ENCODE data around the gene RAD50.
"Not testable (repeated sequence)": the region's sequence is repeated elsewhere in the genome, so short reads cannot be mapped to it uniquely, and the experiment has no call there.

Gene RAD50

DNA sequence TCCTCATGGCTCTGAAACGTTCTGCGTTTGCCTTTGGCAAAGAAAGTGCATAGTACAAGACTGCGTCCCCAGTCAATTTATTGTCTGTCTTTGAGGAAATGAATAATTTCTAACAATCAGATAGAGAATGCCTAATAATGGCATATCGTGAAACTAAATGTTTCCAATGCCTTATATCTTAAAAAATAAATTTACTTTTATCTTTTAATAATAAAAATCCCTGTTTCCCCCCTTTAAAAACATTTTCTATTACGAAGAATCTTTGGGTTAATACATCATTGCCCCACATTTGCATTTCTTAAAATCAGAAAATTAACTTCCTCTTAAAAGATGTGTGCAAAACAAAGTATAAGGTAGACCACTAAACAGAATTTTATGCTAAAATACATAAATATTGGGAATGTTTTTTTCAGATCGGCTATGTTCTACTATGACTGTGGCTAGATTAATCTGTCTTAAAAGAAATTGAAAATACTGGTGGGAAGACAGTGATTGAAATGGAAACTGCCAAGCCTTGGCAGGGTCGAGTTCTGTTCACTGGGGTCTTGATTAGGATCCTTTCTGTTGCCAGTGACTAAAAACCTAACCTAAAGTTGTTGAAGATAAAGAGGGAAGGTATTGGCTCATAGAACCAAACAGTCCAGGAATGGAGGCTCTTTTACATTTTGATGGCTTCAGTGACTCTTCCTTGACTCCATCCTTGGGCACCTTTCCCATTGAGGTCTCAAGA is 13.1 kb upstream of the RAD50 start, which contains the start of gene IL5:
TSS of gene IL5 (minus strand) at position 51 of the 730 bp plus-strand sequence. CDS start at position 7, 44 bp downstream.
- Histone ChIP-seq H3K27ac (ENCODE audit: low read length) (no peak within 1 kb of the TSS), H3K9me3 (replicated peaks; ENCODE audit: insufficient read depth, low read length) (no peaks in the 10 kb centered on the region), H3K4me1 (ENCODE audit: low read length) (no peaks in the 10 kb centered on the region), H2AFZ (ENCODE audit: low read length) (no peak within 1 kb of the TSS), H4K20me1 (ENCODE audit: insufficient read depth, low read length) (no peaks in the 10 kb centered on the region), H3F3A (ENCODE audit: insufficient read depth, low read length) (no peaks in the 10 kb centered on the region), H3K4me3 (ENCODE audit: low read length) (no peak within 1 kb of the TSS), H3K9me2 (replicated peaks; ENCODE audit: insufficient read depth, low read length) (no peaks in the 10 kb centered on the region), H3K9ac (ENCODE audit: low read length) (no peak within 1 kb of the TSS), H3K4me2 (ENCODE audit: low read depth, low read length) (no peak within 1 kb of the TSS), H3K36me3 (replicated peaks; ENCODE audit: insufficient read depth, low read length) (no peaks in the 10 kb centered on the region), H3K27me3 (replicated peaks; ENCODE audit: insufficient read depth, low read length) (no peaks in the 10 kb centered on the region), H3K79me2 (ENCODE audit: low read length) (no peaks in the 10 kb centered on the region)
- TF ChIP-seq EZH2phosphoT487 (IDR thresholded peaks at IDR 0.05; ENCODE audit: low read length) = no peak
- TF ChIP-seq, protein P1, sequence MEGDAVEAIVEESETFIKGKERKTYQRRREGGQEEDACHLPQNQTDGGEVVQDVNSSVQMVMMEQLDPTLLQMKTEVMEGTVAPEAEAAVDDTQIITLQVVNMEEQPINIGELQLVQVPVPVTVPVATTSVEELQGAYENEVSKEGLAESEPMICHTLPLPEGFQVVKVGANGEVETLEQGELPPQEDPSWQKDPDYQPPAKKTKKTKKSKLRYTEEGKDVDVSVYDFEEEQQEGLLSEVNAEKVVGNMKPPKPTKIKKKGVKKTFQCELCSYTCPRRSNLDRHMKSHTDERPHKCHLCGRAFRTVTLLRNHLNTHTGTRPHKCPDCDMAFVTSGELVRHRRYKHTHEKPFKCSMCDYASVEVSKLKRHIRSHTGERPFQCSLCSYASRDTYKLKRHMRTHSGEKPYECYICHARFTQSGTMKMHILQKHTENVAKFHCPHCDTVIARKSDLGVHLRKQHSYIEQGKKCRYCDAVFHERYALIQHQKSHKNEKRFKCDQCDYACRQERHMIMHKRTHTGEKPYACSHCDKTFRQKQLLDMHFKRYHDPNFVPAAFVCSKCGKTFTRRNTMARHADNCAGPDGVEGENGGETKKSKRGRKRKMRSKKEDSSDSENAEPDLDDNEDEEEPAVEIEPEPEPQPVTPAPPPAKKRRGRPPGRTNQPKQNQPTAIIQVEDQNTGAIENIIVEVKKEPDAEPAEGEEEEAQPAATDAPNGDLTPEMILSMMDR (IDR thresholded peaks at IDR 0.05; ENCODE audit: low read length) = no peak
- no peak for TF ChIP-seq EZH2 (optimal IDR thresholded peaks at IDR 0.05; ENCODE audit: low read depth, low read length)
- DNase-seq = no peak

- peak; percentile 40 for DNase-seq
- Histone ChIP-seq H3K9me3 (replicated peaks; ENCODE audit: insufficient read depth, low read length) (no peaks in the 10 kb centered on the region), H2AFZ (ENCODE audit: low read length) (no peak overlapping the region), H3K9ac (ENCODE audit: low read length) (no peak overlapping the region), H3K4me3 (ENCODE audit: low read length) (no peak overlapping the region), H4K20me1 (ENCODE audit: insufficient read depth, low read length) (no peaks in the 10 kb centered on the region), H3K4me2 (ENCODE audit: low read depth, low read length) (0 out of 2 replicates have a peak overlapping the region, but pooled peaks have one; percentile 5), H3K36me3 (replicated peaks; ENCODE audit: insufficient read depth, low read length) (no peaks in the 10 kb centered on the region), H3F3A (ENCODE audit: insufficient read depth, low read length) (no peaks in the 10 kb centered on the region), H3K9me2 (replicated peaks; ENCODE audit: insufficient read depth, low read length) (no peaks in the 10 kb centered on the region), H3K27ac (ENCODE audit: low read length) (no peak overlapping the region), H3K4me1 (ENCODE audit: low read length) (no peaks in the 10 kb centered on the region), H3K27me3 (replicated peaks; ENCODE audit: insufficient read depth, low read length) (no peaks in the 10 kb centered on the region), H3K79me2 (ENCODE audit: low read length) (no peaks in the 10 kb centered on the region)
- no peak for TF ChIP-seq EZH2 (optimal IDR thresholded peaks at IDR 0.05; ENCODE audit: low read depth, low read length)
These were observed 10.7 kb upstream of the RAD50 start for GRCh38 chr5:132546108-132546507.

DNA sequence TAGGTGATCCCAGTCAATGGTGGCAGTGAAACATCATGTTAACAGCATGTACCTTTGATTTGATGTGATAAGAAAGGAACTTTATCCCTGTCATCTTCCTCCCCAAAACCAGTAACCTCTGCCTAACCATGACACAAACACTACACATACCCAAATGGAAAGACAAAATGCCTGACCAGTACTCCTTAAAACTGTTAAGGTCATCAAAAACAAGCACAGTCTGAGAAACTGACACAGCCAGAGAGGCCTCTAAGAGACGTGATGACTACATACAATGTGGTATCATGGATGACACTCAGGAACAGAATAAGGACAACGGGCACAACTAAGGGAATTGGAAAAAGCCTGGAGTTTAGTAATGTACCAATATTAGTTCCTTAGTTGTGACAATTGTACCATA is 9.5 kb upstream of the RAD50 start:
- DNase-seq = no peak
- Histone ChIP-seq H3K9me3 (replicated peaks; ENCODE audit: insufficient read depth, low read length) (no peaks in the 10 kb centered on the region), H3K27ac (ENCODE audit: low read length) (no peak overlapping the region), H3K9me2 (replicated peaks; ENCODE audit: insufficient read depth, low read length) (no peaks in the 10 kb centered on the region), H3K79me2 (ENCODE audit: low read length) (no peaks in the 10 kb centered on the region), H3K4me3 (ENCODE audit: low read length) (no peak overlapping the region), H3K4me2 (ENCODE audit: low read depth, low read length) (no peak overlapping the region), H3K9ac (ENCODE audit: low read length) (no peak overlapping the region), H3K4me1 (ENCODE audit: low read length) (no peaks in the 10 kb centered on the region), H2AFZ (ENCODE audit: low read length) (no peak overlapping the region), H3K27me3 (replicated peaks; ENCODE audit: insufficient read depth, low read length) (no peaks in the 10 kb centered on the region), H3K36me3 (replicated peaks; ENCODE audit: insufficient read depth, low read length) (no peaks in the 10 kb centered on the region), H4K20me1 (ENCODE audit: insufficient read depth, low read length) (no peaks in the 10 kb centered on the region), H3F3A (ENCODE audit: insufficient read depth, low read length) (no peaks in the 10 kb centered on the region)
- no peak for TF ChIP-seq EZH2phosphoT487 (IDR thresholded peaks at IDR 0.05; ENCODE audit: low read length)
- TF ChIP-seq EZH2 (optimal IDR thresholded peaks at IDR 0.05; ENCODE audit: low read depth, low read length) = no peak
- TF ChIP-seq, protein P1 (IDR thresholded peaks at IDR 0.05; ENCODE audit: low read length) = no peak

- H3K4me3 ChIP-seq (ENCODE audit: low read length); H3K27me3 ChIP-seq (replicated peaks; ENCODE audit: insufficient read depth, low read length); H3F3A ChIP-seq (ENCODE audit: insufficient read depth, low read length); H3K27ac ChIP-seq (ENCODE audit: low read length); DNase-seq; H3K79me2 ChIP-seq (ENCODE audit: low read length); H3K9ac ChIP-seq (ENCODE audit: low read length); H2AFZ ChIP-seq (ENCODE audit: low read length); H3K36me3 ChIP-seq (replicated peaks; ENCODE audit: insufficient read depth, low read length); H3K4me1 ChIP-seq (ENCODE audit: low read length); H3K9me3 ChIP-seq (replicated peaks; ENCODE audit: insufficient read depth, low read length); H4K20me1 ChIP-seq (ENCODE audit: insufficient read depth, low read length); H3K4me2 ChIP-seq (ENCODE audit: low read depth, low read length); H3K9me2 ChIP-seq (replicated peaks; ENCODE audit: insufficient read depth, low read length): not testable (repeated sequence)
These were observed 7.9 kb upstream of the RAD50 start for GRCh38 chr5:132548834-132549233.
